Activated CD8-positive, alpha-beta memory T cell treated with anti-CD3 and anti-CD28 coated beads, Interleukin-2, amount 50 U/mL, for 1 hour (primary cell): ENCODE data around the gene KAZALD1.

Experiments
- DNase-seq: peaks from one replicate; pipeline ENCODE4 v3.0.0-alpha.2; 2020; ENCODE audit errors: extremely low read depth

Gene KAZALD1

GRCh38 chr10:101067356-101068083 is 5.7 kb downstream of the KAZALD1 start:
- no peak for DNase-seq

GRCh38 chr10:101069441-101069840 is 7.7 kb downstream of the KAZALD1 start:
- no peak for DNase-seq

GRCh38 chr10:101070098-101070497 is 8.3 kb downstream of the KAZALD1 start:
- DNase-seq, result no peak

GRCh38 chr10:101071267-101071884 is 9.6 kb downstream of the KAZALD1 start:
- no peak for DNase-seq

- no peak for DNase-seq
Observed at GRCh38 chr10:101071885-101072433, 10.2 kb downstream of the KAZALD1 start.

GRCh38 chr10:101072923-101073322 is 11.1 kb downstream of the KAZALD1 start:
- no peak for DNase-seq

- DNase-seq, result no peak
Observed at GRCh38 chr10:101073631-101074030, 11.8 kb downstream of the KAZALD1 start.

- no peak for DNase-seq
Observed at GRCh38 chr10:101075775-101076174, 14.0 kb downstream of the KAZALD1 start.

- DNase-seq, result no peak
Observed at GRCh38 chr10:101076630-101077029, 14.8 kb downstream of the KAZALD1 start.

GRCh38 chr10:101079874-101080273 is 18.1 kb downstream of the KAZALD1 start:
- no peak for DNase-seq

- DNase-seq, result no peak
Observed at GRCh38 chr10:101080933-101081931, 19.4 kb downstream of the KAZALD1 start.

GRCh38 chr10:101085846-101086245 is 24.1 kb downstream of the KAZALD1 start:
- DNase-seq, result no peak

GRCh38 chr10:101087376-101087775 is 25.6 kb downstream of the KAZALD1 start:
- DNase-seq, result no peak

- no peak for DNase-seq
Observed at GRCh38 chr10:101087965-101088364, 26.2 kb downstream of the KAZALD1 start.

- no peak for DNase-seq
Observed at GRCh38 chr10:101089520-101090299, 27.9 kb downstream of the KAZALD1 start.

- no peak for DNase-seq
Observed at GRCh38 chr10:101090597-101090996, 28.8 kb downstream of the KAZALD1 start.

- no peak for DNase-seq
Observed at GRCh38 chr10:101091546-101092290, 29.9 kb downstream of the KAZALD1 start.

GRCh38 chr10:101092881-101093354 is 31.1 kb downstream of the KAZALD1 start:
- no peak for DNase-seq

- DNase-seq, result no peak
Observed at GRCh38 chr10:101094121-101094879, 32.5 kb downstream of the KAZALD1 start.

GRCh38 chr10:101095004-101095403 is 33.2 kb downstream of the KAZALD1 start:
- DNase-seq, result no peak
